K562 (cell line): ENCODE data around the gene NME4. TPM values are rescaled to one million over a fixed set of nuclear protein-coding genes. Genes with fewer than 3 reads are reported as not detected.
A peak's percentile ranks its signal among the peaks of the same experiment; 100 is the strongest.

Experiments used
- ARID2 ChIP-seq: fragments of 450-650 bp; IDR thresholded peaks from 2 replicates; pipeline ENCODE4 v1.6.1; 2017; ENCODE audit warnings: antibody characterized with exemption, mild to moderate bottlenecking
- ARID3B ChIP-seq: fragments of 250-450 bp; sonication (Bioruptor Pico); IDR thresholded peaks from 2 replicates; pipeline ENCODE4 v1.4.0; 2020; ENCODE audit warnings: borderline replicate concordance
- BCOR ChIP-seq: fragments of 450-650 bp; IDR thresholded peaks from 2 replicates; pipeline ENCODE4 v1.6.1; 2016
- E2F1 ChIP-seq: sonication (generic); formaldehyde crosslinking; IDR thresholded peaks from 2 replicates; pipeline ENCODE4 v1.8.1; 2023; ENCODE audit warnings: mild to moderate bottlenecking, missing genetic modification reagents, moderate library complexity
- ETS2 ChIP-seq: IDR thresholded peaks from 2 replicates; pipeline ENCODE4 v1.6.1; 2016; ENCODE audit warnings: borderline replicate concordance, missing genetic modification characterization, mild to moderate bottlenecking, moderate library complexity, missing compliant biosample characterization; ENCODE audit not compliant: poor library complexity, severe bottlenecking
- FOS ChIP-seq: IDR thresholded peaks from 3 replicates; pipeline ENCODE4 v1.6.1; 2011; ENCODE audit not compliant: insufficient read length; ENCODE audit errors: extremely low read depth
- HDAC8 ChIP-seq: fragments of 450-650 bp; IDR thresholded peaks from 2 replicates; pipeline ENCODE4 v1.6.1; 2016; ENCODE audit warnings: mild to moderate bottlenecking, missing genetic modification characterization, moderate library complexity, missing compliant biosample characterization
- HMG20A ChIP-seq: fragments of 450-650 bp; formaldehyde crosslinking; conservative IDR thresholded peaks from 2 replicates; pipeline ENCODE4 v1.4.0; 2020; ENCODE audit warnings: mild to moderate bottlenecking, mixed read lengths
- HNRNPL ChIP-seq: fragments of 200-400 bp; formaldehyde crosslinking; IDR thresholded peaks from 2 replicates; pipeline ENCODE4 v1.6.1; 2017; ENCODE audit warnings: low read depth, mild to moderate bottlenecking, low read length
- MAFG ChIP-seq: fragments of 450-650 bp; conservative IDR thresholded peaks from 2 replicates; pipeline ENCODE4 v1.6.1; 2016; ENCODE audit warnings: missing genetic modification characterization, missing compliant biosample characterization
- MTA1 ChIP-seq: fragments of 450-650 bp; IDR thresholded peaks from 2 replicates; pipeline ENCODE4 v1.6.1; 2017; ENCODE audit warnings: borderline replicate concordance
- MTF1 ChIP-seq: fragments of 250-450 bp; sonication (Bioruptor Pico); IDR thresholded peaks from 2 replicates; pipeline ENCODE4 v1.9.0; 2021; ENCODE audit warnings: moderate library complexity, mild to moderate bottlenecking, inconsistent platforms, borderline replicate concordance
- POU5F1 ChIP-seq: fragments of 150-350 bp; IDR thresholded peaks from 2 replicates; pipeline ENCODE4 v1.6.1; 2014; ENCODE audit warnings: borderline replicate concordance, low read length, low read depth, mild to moderate bottlenecking; ENCODE audit not compliant: partially characterized antibody
- PTTG1 ChIP-seq: fragments of 450-650 bp; IDR thresholded peaks from 2 replicates; pipeline ENCODE4 v1.6.1; 2016; ENCODE audit warnings: low read depth, mild to moderate bottlenecking, missing genetic modification characterization, missing compliant biosample characterization
- RBM15 ChIP-seq: fragments of 200-400 bp; formaldehyde crosslinking; IDR thresholded peaks from 2 replicates; pipeline ENCODE4 v1.6.1; 2018; ENCODE audit warnings: mild to moderate bottlenecking, low read length, moderate library complexity; ENCODE audit not compliant: insufficient read depth
- RNF2 ChIP-seq: sonication (generic); IDR thresholded peaks from 2 replicates; pipeline ENCODE4 v1.6.1; 2016
- TCF7L2 ChIP-seq: fragments of 150-350 bp; IDR thresholded peaks from 2 replicates; pipeline ENCODE4 v1.6.1; 2016; ENCODE audit warnings: low read depth, mild to moderate bottlenecking, low read length, moderate library complexity
- ZBTB49 ChIP-seq: sonication (generic); formaldehyde crosslinking; IDR thresholded peaks from 2 replicates; pipeline ENCODE4 v1.8.0; 2022; ENCODE audit warnings: missing genetic modification reagents, mild to moderate bottlenecking, borderline replicate concordance
- ZBTB8A ChIP-seq: fragments of 450-650 bp; IDR thresholded peaks from 2 replicates; pipeline ENCODE4 v1.6.1; 2018; ENCODE audit warnings: mild to moderate bottlenecking, moderate library complexity; ENCODE audit not compliant: partially characterized antibody
- ZNF57 ChIP-seq: fragments of 450-650 bp; formaldehyde crosslinking; IDR thresholded peaks from 2 replicates; pipeline ENCODE4 v1.4.0; 2020; ENCODE audit warnings: mild to moderate bottlenecking, moderate library complexity
- ZNF583 ChIP-seq: fragments of 250-450 bp; sonication (Bioruptor Pico); IDR thresholded peaks from 2 replicates; pipeline ENCODE4 v1.4.0; 2020
- ZNF699 ChIP-seq: fragments of 250-450 bp; sonication (Bioruptor Pico); IDR thresholded peaks from 2 replicates; pipeline ENCODE4 v1.8.0; 2021; ENCODE audit warnings: mild to moderate bottlenecking, moderate library complexity; ENCODE audit not compliant: insufficient replicate concordance
- ZNF77 ChIP-seq: fragments of 250-450 bp; sonication (Bioruptor Pico); IDR thresholded peaks from 2 replicates; pipeline ENCODE4 v1.5.0; 2020
- ZNF785 ChIP-seq: fragments of 250-450 bp; sonication (Bioruptor Pico); IDR thresholded peaks from 2 replicates; pipeline ENCODE4 v1.4.0; 2020; ENCODE audit warnings: mild to moderate bottlenecking
- polyA plus RNA-seq, 8 experiments: library from polyadenylated mRNA; depleted of rRNA in 4 of 8; stranded (reverse) in 5 of 8; unstranded in 3 of 8; fragments of >200 nt; fragmentation: Nextera tagmentation in 2 of 8; fragmentation: Illumina TruSeq in 1 of 8; extraction: Ambion mirVana in 2 of 8; extraction: Trizol in 1 of 8; gene quantifications; 2 replicates each; pipeline versions ENCODE4 v1.2.1 to v1.2.3, GENCODE V29; 2011 to 2014; ENCODE audit warnings: inconsistent platforms in 1 of 8, missing spikeins in 1 of 8
- total RNA-seq, 7 experiments: library from RNA; depleted of rRNA in 6 of 7; stranded (reverse); fragments of >200 nt in 6 of 7; fragmentation: Illumina TruSeq in 2 of 7; extraction: Trizol in 2 of 7; gene quantifications; 2 replicates each; pipeline versions ENCODE4 v1.2.1 to v1.2.3, GENCODE V29; 2011 to 2021; ENCODE audit warnings: low replicate concordance in 1 of 7

NME4 gene
- total and polyA plus RNA-seq, 9 of the 15 experiments (the other 6 are each of a cell fraction or from before 2014, with no cell fraction given): 15.4 to 264 (median 139) TPM

GRCh38 chr16:397135-397661, at the start of gene NME4 (continued):
- no peak for TF ChIP-seq ARID3B
- TF ChIP-seq HNRNPL: peak; percentile 76; the same call in 1 of the 2 replicates
- no peak for TF ChIP-seq MTF1 (CRISPR knock-in tag)
- no peak for TF ChIP-seq HDAC8
- TF ChIP-seq ZBTB8A: no peak
- TF ChIP-seq ARID2: no peak
- TF ChIP-seq RBM15: no peak
- no peak for TF ChIP-seq MTA1
- no peak for TF ChIP-seq ZNF77
- no peak for TF ChIP-seq PTTG1
- no peak for TF ChIP-seq ZNF57
- no peak for TF ChIP-seq ZNF699 (CRISPR knock-in tag)
- no peak for TF ChIP-seq FOS
- no peak for TF ChIP-seq E2F1 (CRISPR knock-in tag)
- TF ChIP-seq HMG20A (CRISPR knock-in tag): no peak
- no peak for TF ChIP-seq ETS2 (tag)
- no peak for TF ChIP-seq POU5F1
- TF ChIP-seq MAFG (tag): no peak
- no peak for TF ChIP-seq ZBTB49 (CRISPR knock-in tag)
- no peak for TF ChIP-seq ZNF583 (CRISPR knock-in tag)
- no peak for TF ChIP-seq BCOR
- no peak for TF ChIP-seq TCF7L2
- no peak for TF ChIP-seq ZNF785 (CRISPR knock-in tag)
- TF ChIP-seq RNF2: no peak
